Keratinocyte (primary cell): Measurements from ENCODE around the gene PPP1R26. TPM values are rescaled to one million over a fixed set of nuclear protein-coding genes. Genes with fewer than 3 reads are reported as not detected.

ENCODE experiments used
- DNase-seq: peaks from one replicate; pipeline ENCODE4 v3.0.0-alpha.2; 2011; ENCODE audit warnings: low read depth, missing footprints, low spot score
- FAIRE-seq: peaks from 2 replicates; lab custom pipeline; 2011; peaks lifted over from hg19 to GRCh38; lab: Jason Lieb, UNC
- H2AFZ ChIP-seq: 2 replicates; pipeline ENCODE4 v1.6.0; 2012; ENCODE audit warnings: low read length, control low read depth, inconsistent platforms; ENCODE audit not compliant: control insufficient read depth
- H3K27ac ChIP-seq: 2 replicates; pipeline ENCODE4 v1.5.1; 2011; ENCODE audit warnings: low read length; ENCODE audit not compliant: control insufficient read depth, insufficient read depth
- H3K27me3 ChIP-seq: 3 replicates; pipeline ENCODE4 v1.6.0; 2011; ENCODE audit warnings: low read length; ENCODE audit not compliant: control insufficient read depth, insufficient read depth; ENCODE audit errors: extremely low read depth
- H3K36me3 ChIP-seq, 2 experiments: 2 replicates in 1 of 2; 3 replicates in 1 of 2; pipeline ENCODE4 v1.5.1; 2011; ENCODE audit warnings: low read length in 2 of 2, mild to moderate bottlenecking in 1 of 2; ENCODE audit not compliant: control insufficient read depth in 2 of 2, insufficient read depth in 2 of 2; ENCODE audit errors: extremely low read depth in 1 of 2
- H3K4me1 ChIP-seq: 3 replicates; pipeline ENCODE4 v1.5.1; 2011; ENCODE audit warnings: low read length; ENCODE audit not compliant: control insufficient read depth, insufficient read depth; ENCODE audit errors: extremely low read depth
- H3K4me2 ChIP-seq: 3 replicates; pipeline ENCODE4 v1.6.0; 2011; ENCODE audit warnings: low read depth, low read length; ENCODE audit not compliant: control insufficient read depth, insufficient read depth; ENCODE audit errors: extremely low read depth
- H3K4me3 ChIP-seq, 3 experiments: fragments of 200-600 bp in 1 of 3; sonication (generic) in 1 of 3; 2 replicates in 2 of 3; 3 replicates in 1 of 3; pipeline ENCODE4 v1.5.1; 2011 to 2016; ENCODE audit warnings: low read length in 3 of 3, mild to moderate bottlenecking in 3 of 3, control low read depth in 2 of 3, inconsistent platforms in 1 of 3, low read depth in 1 of 3, mixed read lengths in 1 of 3, mixed run types in 1 of 3, moderate library complexity in 1 of 3; ENCODE audit not compliant: control insufficient read depth in 2 of 3, insufficient read depth in 2 of 3; ENCODE audit errors: extremely low read depth in 1 of 3
- H3K79me2 ChIP-seq: 2 replicates; pipeline ENCODE4 v1.6.0; 2012; ENCODE audit warnings: low read length; ENCODE audit not compliant: control insufficient read depth, insufficient read depth
- H3K9ac ChIP-seq: 3 replicates; pipeline ENCODE4 v1.6.0; 2011; ENCODE audit warnings: low read length; ENCODE audit not compliant: control insufficient read depth, insufficient read depth; ENCODE audit errors: extremely low read depth
- H3K9me1 ChIP-seq: 3 replicates; pipeline ENCODE4 v1.6.0; 2011; ENCODE audit warnings: low read length; ENCODE audit not compliant: control insufficient read depth, insufficient read depth; ENCODE audit errors: extremely low read depth
- H3K9me3 ChIP-seq: 2 replicates; pipeline ENCODE4 v1.5.1; 2012; ENCODE audit warnings: low read depth, low read length; ENCODE audit not compliant: control insufficient read depth
- H4K20me1 ChIP-seq: 3 replicates; pipeline ENCODE4 v1.6.0; 2011; ENCODE audit warnings: low read length; ENCODE audit not compliant: control insufficient read depth, insufficient read depth; ENCODE audit errors: extremely low read depth
- CTCF ChIP-seq, 3 experiments: IDR thresholded peaks in 1 of 3; conservative IDR thresholded peaks in 1 of 3; optimal IDR thresholded peaks in 1 of 3; 2 replicates in 2 of 3; 3 replicates in 1 of 3; pipeline versions ENCODE3 to v1.5.1; 2011; ENCODE audit warnings: low read length in 3 of 3, mild to moderate bottlenecking in 3 of 3, moderate library complexity in 2 of 3, control low read depth in 1 of 3, inconsistent platforms in 1 of 3; ENCODE audit not compliant: insufficient read depth in 2 of 3; ENCODE audit errors: extremely low read depth in 1 of 3
- EZH2 ChIP-seq: IDR thresholded peaks from one replicate; pipeline ENCODE4 v1.6.1; 2012; ENCODE audit warnings: inconsistent platforms, mild to moderate bottlenecking, low read length, moderate library complexity
- dilution Hi-C: fragments of 300-500 bp; cut with MboI; formaldehyde crosslinking; loops from one replicate; pipeline ENCODE4 v1.7.0; 2020; ENCODE audit warnings: low sequenced_read_pairs; ENCODE audit not compliant: extremely low pct_ligation_motif_present
- polyA plus RNA-seq, 5 experiments: library from polyadenylated mRNA; depleted of rRNA in 3 of 5; stranded (reverse) in 3 of 5; stranded (forward) in 1 of 5; unstranded in 1 of 5; fragments of >200 nt; gene quantifications; 1 replicate in 1 of 5; 2 replicates in 3 of 5; 3 replicates in 1 of 5; pipeline versions ENCODE4 v1.2.1 to v1.2.3, GENCODE V29; 2011 to 2012; ENCODE audit warnings: missing spikeins in 2 of 5, low read depth in 1 of 5, low replicate concordance in 1 of 5

The PPP1R26 gene
- polyA plus RNA-seq, 1 donor (not counting 4 experiments of a cell fraction or from before 2014, with no cell fraction given), result 4.3 TPM

GRCh38 chr9:135524130-135524861, 44.7 kb downstream of the PPP1R26 start:
- Histone ChIP-seq H3K9me3 (no peaks in the 10 kb centered on the region), H3K79me2 (no peaks in the 10 kb centered on the region), H3K4me2 (no peak overlapping the region), H3K9ac (no peak overlapping the region), H2AFZ (no peak overlapping the region), H3K36me3 (no peaks in the 10 kb centered on the region), H3K27ac (no peak overlapping the region), H3K27me3 (peaks cover 4% of the 10 kb centered on the region), H3K4me1 (no peaks in the 10 kb centered on the region), H4K20me1 (no peaks in the 10 kb centered on the region), H3K4me3 (no peak overlapping the region), H3K9me1 (no peaks in the 10 kb centered on the region)
- dilution Hi-C loops, result no loop called here
- no peak for TF ChIP-seq EZH2
- TF ChIP-seq CTCF (optimal IDR thresholded peaks at IDR 0.05 in 1 of 3, IDR thresholded peaks at IDR 0.05 in 1 of 3, conservative IDR thresholded peaks at IDR 0.05 in 1 of 3; ENCODE audit: extremely low read depth in 1 of 3, insufficient read depth in 2 of 3, low read length in 3 of 3), result no peak
- no peak for DNase-seq
- FAIRE-seq, result no peak

- no peak overlapping the region for H3K9ac ChIP-seq
- no peak for DNase-seq
- no peaks in the 10 kb centered on the region for H3K9me3 ChIP-seq
- H3K4me3 ChIP-seq, result no peak overlapping the region
- no peak overlapping the region for H2AFZ ChIP-seq
- peaks cover 4% of the 10 kb centered on the region for H3K27me3 ChIP-seq
- TF ChIP-seq CTCF (optimal IDR thresholded peaks at IDR 0.05 in 1 of 3, IDR thresholded peaks at IDR 0.05 in 1 of 3, conservative IDR thresholded peaks at IDR 0.05 in 1 of 3; ENCODE audit: extremely low read depth in 1 of 3, insufficient read depth in 2 of 3, low read length in 3 of 3), result no peak
- H3K27ac ChIP-seq, result no peak overlapping the region
- H3K36me3 ChIP-seq, result no peaks in the 10 kb centered on the region
- no peaks in the 10 kb centered on the region for H3K4me1 ChIP-seq
- H3K9me1 ChIP-seq, result no peaks in the 10 kb centered on the region
- dilution Hi-C loops, result no loop called here
- no peak overlapping the region for H3K4me2 ChIP-seq
- FAIRE-seq, result no peak
- no peaks in the 10 kb centered on the region for H4K20me1 ChIP-seq
- H3K79me2 ChIP-seq, result no peaks in the 10 kb centered on the region
Observed at GRCh38 chr9:135525241-135526088, 45.9 kb downstream of the PPP1R26 start.
